A204.1 (cell line): Measurements from ENCODE around the gene GPR173.

ENCODE experiments used
- FAIRE-seq: peaks from 2 replicates; lab custom pipeline; 2012; peaks lifted over from hg19 to GRCh38; lab: Jason Lieb, UNC

GPR173 gene

GRCh38 chrX:53071604-53072417, 23.2 kb downstream of the GPR173 start:
- no peak for FAIRE-seq

- no peak for FAIRE-seq
These were observed 24.0 kb downstream of the GPR173 start for GRCh38 chrX:53072418-53073114.

DNA sequence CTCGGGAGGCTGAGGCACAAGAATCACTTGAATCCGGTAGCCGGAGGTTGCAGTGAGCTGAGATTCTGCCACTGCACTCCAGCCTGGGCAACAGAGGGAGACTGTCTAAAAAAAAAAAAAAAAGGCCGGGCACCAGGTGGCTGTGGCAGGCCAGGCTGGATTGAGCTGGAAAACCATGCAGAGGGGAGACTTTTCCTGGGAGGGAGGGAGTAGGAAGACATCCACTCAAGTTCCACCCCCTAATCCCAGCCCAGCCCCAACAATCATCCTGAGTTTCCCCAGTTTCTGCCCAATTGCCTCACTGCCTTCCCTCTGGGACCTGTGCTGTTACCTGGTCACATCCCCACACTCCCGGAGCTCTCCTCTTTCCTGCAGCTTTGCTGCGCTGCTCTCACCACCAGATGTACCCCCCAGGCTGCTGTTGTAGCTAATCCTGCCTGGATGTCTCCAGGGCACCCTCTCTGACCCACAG, 24.6 kb downstream of the GPR173 start:
- no peak for FAIRE-seq

- no peak for FAIRE-seq
These were observed 26.4 kb downstream of the GPR173 start for GRCh38 chrX:53075011-53075410.

GRCh38 chrX:53076671-53077070, 28.1 kb downstream of the GPR173 start:
- FAIRE-seq = no peak

GRCh38 chrX:53077207-53078197, 28.9 kb downstream of the GPR173 start:
- no peak for FAIRE-seq

DNA sequence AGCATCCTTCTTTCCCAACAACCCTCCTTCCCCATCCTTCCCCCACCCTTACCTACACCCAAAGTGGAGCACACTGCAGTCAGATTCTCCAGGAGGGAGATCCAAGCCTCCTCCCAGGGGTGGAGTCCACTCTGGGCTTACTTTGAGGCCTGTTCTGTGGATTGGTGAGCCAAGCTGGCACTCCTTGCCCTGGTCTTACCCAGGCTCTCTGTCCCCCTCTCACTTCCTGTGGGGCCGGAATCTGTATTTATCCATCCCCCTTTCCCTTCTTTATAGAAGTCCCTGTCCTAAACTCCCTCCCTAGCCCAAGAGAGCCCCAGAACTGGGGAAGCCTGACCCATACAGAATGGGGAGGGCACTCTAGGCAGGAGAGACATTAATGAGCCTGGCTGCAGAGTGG, 30.4 kb downstream of the GPR173 start:
- FAIRE-seq = no peak

- no peak for FAIRE-seq
These were observed 32.3 kb downstream of the GPR173 start for GRCh38 chrX:53080628-53081580.

GRCh38 chrX:53081925-53082772, 33.6 kb downstream of the GPR173 start, which contains the start of gene TSPYL2:
Gene TSPYL2, plus strand, starts transcription at chrX:53082367. Its CDS starts 132 bp downstream, at chrX:53082499.
- FAIRE-seq = peak; percentile 74

DNA sequence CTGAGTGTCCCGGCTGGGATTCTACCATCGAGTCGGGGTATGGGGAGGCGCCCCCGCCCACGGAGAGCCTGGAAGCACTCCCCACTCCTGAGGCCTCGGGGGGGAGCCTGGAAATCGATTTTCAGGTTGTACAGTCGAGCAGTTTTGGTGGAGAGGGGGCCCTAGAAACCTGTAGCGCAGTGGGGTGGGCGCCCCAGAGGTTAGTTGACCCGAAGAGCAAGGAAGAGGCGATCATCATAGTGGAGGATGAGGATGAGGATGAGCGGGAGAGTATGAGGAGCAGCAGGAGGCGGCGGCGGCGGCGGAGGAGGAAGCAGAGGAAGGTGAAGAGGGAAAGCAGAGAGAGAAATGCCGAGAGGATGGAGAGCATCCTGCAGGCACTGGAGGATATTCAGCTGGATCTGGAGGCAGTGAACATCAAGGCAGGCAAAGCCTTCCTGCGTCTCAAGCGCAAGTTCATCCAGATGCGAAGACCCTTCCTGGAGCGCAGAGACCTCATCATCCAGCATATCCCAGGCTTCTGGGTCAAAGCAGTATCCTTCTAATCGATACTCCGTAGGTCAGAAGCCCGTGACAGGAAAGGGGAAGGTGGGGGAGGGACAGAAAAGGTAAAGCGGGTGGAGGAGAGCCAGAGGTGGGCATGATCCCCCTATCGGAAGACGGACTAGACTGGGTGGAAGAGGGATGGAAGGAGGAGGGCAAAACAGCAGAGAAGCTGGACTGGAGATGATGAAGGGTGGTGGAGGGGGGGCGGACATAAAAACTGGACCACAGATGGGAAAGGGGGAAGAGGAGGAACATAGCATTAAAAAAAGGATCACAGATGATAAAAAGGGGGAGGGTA, 34.4 kb downstream of the GPR173 start:
- no peak for FAIRE-seq

- no peak for FAIRE-seq
These were observed 35.5 kb downstream of the GPR173 start for GRCh38 chrX:53084043-53084570.

DNA sequence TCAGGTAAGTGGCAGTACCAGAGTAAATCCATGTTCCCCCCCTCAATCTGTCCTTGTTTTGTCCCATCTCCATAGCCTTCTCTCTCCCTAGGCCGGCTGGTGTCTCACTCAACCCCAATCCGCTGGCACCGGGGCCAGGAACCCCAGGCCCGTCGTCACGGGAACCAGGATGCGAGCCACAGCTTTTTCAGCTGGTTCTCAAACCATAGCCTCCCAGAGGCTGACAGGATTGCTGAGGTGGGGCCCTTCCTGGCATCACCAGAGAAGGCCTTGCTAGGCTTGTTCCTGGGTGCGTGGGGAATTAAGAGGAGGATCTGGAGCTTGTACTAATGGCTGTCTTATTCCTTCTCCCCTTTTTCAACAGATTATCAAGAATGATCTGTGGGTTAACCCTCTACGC, 36.3 kb downstream of the GPR173 start:
- no peak for FAIRE-seq

DNA sequence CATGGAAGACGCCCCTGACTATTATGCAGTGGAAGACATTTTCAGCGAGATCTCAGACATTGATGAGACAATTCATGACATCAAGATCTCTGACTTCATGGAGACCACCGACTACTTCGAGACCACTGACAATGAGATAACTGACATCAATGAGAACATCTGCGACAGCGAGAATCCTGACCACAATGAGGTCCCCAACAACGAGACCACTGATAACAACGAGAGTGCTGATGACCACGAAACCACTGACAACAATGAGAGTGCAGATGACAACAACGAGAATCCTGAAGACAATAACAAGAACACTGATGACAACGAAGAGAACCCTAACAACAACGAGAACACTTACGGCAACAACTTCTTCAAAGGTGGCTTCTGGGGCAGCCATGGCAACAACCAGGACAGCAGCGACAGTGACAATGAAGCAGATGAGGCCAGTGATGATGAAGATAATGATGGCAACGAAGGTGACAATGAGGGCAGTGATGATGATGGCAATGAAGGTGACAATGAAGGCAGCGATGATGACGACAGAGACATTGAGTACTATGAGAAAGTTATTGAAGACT, 37.2 kb downstream of the GPR173 start:
- no peak for FAIRE-seq

- FAIRE-seq = no peak
These were observed 37.9 kb downstream of the GPR173 start for GRCh38 chrX:53086464-53086863.

- FAIRE-seq = no peak
These were observed 38.8 kb downstream of the GPR173 start for GRCh38 chrX:53087388-53087831.

DNA sequence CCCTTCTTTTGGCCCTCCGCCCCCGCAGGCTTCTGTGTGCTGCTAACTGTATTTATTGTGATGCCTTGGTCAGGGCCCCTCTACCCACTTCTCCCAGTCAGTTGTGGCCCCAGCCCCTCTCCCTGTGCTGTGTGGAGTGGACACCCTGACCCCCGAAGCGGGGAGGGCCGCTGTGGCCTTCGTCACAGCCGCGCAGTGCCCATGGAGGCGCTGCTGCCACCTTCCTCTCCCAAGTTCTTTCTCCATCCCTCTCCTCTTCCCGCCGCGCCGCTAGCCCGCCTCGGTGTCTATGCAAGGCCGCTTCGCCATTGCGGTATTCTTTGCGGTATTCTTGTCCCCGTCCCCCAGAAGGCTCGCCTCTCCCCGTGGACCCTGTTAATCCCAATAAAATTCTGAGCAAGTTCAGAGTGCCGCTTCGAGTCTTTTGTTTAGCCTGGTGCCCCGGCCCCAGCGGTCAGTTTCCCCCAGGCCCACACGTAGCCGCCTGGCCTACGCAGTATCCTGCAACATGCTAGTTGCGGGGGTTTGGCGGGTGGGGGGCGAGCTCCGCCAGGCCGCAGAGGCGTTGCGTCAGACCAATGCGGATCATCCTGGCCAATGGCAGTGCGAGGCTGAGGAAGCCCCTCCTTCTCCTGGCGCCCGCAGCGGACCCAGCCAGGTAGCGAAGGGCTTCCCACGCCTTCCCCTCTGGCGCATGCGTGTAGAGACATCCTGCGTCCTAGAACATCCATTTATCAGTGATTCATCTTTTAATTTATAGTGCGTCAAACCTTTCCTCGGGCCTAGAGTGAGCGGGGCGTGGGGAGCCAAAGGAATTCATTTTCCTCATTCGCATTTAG, 39.8 kb downstream of the GPR173 start:
- no peak for FAIRE-seq

DNA sequence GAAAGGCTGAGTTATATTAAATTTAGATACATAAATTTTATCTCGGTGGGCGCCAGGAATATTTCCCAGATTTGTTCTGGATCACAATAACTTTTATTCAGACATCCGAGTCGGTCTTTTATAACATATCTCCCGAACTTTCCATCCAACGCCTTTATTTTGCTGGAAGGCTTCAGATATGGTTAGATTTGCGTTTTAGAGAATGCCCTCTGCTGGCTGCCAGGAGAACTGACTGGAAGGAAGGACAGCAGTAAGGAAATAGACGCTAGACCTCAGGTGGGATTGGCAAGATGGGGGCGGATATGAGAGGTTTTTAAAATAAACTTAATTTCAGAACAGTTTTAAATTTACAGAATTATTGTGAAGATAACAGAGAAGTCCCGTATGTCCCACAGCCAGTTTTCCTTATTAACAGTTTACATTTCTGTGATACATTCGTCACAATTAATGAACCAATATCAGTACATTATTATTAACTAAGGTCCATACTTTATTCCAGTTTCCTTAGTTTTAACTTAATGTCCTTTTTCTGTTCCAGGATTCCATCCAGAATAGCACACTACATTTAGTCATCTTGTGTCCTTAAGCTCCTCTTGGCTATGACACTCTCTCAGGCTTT, 40.7 kb downstream of the GPR173 start:
- FAIRE-seq = peak; percentile 90
